HL-60 (cell line): ENCODE data around the gene PASD1.

ENCODE experiments used
- CTCF ChIP-seq: IDR thresholded peaks from one replicate; pipeline ENCODE4 v1.5.1; 2011; ENCODE audit warnings: low read length, control low read depth, inconsistent platforms; ENCODE audit not compliant: insufficient read depth
- GABPA ChIP-seq: IDR thresholded peaks from 2 replicates; pipeline ENCODE4 v1.6.1; 2012; ENCODE audit warnings: low read depth
- POLR2AphosphoS5 ChIP-seq: IDR thresholded peaks from 2 replicates; pipeline ENCODE4 v1.6.1; 2012; ENCODE audit warnings: low read depth
- REST ChIP-seq: IDR thresholded peaks from 2 replicates; pipeline ENCODE4 v1.6.1; 2012; ENCODE audit warnings: low read depth; ENCODE audit not compliant: insufficient replicate concordance

DNA sequence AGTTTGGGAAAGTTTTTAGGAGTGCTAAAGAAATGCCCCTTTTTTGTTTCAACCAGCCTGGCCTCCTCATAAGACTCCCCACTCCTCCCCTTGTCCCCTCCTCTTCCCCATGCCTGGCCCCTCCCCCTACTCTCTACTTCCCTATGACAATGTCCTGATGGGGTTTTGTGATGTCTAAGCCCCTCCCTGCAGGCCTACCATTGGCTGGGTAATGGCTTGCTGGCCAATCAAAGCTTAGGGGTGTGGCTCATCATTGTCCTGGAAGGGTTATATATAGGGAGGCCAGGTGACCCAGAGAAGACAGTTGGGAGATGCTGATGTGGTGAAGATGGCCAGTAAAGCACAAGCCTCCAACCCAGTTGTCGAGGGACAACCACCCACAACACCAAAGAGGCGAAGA is 48.2 kb upstream of the PASD1 start:
- TF ChIP-seq CTCF (no peak), REST (no peak), GABPA (no peak), POLR2AphosphoS5 (no peak)
